AG10803 (cell line): ENCODE results near the gene ZBTB16.

Experiments used
- DNase-seq: peaks from one replicate; pipeline ENCODE4 v3.0.0; 2010; ENCODE audit warnings: low read depth
- H3K4me3 ChIP-seq: 2 replicates; pipeline ENCODE4 v1.5.1; 2011; ENCODE audit warnings: mild to moderate bottlenecking, low read length, control low read depth
- CTCF ChIP-seq: conservative IDR thresholded peaks from 2 replicates; pipeline ENCODE4 v1.5.1; 2011; ENCODE audit warnings: mild to moderate bottlenecking, low read length, control low read depth, inconsistent platforms

Gene ZBTB16

GRCh38 chr11:114110952-114111947 is 51.7 kb downstream of the ZBTB16 start:
- TF ChIP-seq CTCF, result no peak
- no peak for DNase-seq

GRCh38 chr11:114115451-114115928 is 56.0 kb downstream of the ZBTB16 start:
- DNase-seq, result no peak
- no peak for TF ChIP-seq CTCF
- H3K4me3 ChIP-seq, result no peak overlapping the region

More at GRCh38 chr11:114110952-114111947, 51.7 kb downstream of the ZBTB16 start:
- no peak overlapping the region for H3K4me3 ChIP-seq

- no peak for DNase-seq
- no peak for TF ChIP-seq CTCF
- no peak overlapping the region for H3K4me3 ChIP-seq
Observed at GRCh38 chr11:114116357-114116756, 56.8 kb downstream of the ZBTB16 start.

- no peak for TF ChIP-seq CTCF
- no peak overlapping the region for H3K4me3 ChIP-seq
- DNase-seq, result no peak
Observed at GRCh38 chr11:114116800-114117199, 57.3 kb downstream of the ZBTB16 start.

- no peak for DNase-seq
- no peak for TF ChIP-seq CTCF
- H3K4me3 ChIP-seq, result no peak overlapping the region
Observed at GRCh38 chr11:114120606-114121005, 61.1 kb downstream of the ZBTB16 start.

- no peak for TF ChIP-seq CTCF
- no peak for DNase-seq
- H3K4me3 ChIP-seq, result no peak overlapping the region
Observed at GRCh38 chr11:114121138-114121537, 61.6 kb downstream of the ZBTB16 start.
